Fibroblast of mammary gland (primary cell): ENCODE results near the gene CRACDL.
A peak's percentile ranks its signal among the peaks of the same experiment; 100 is the strongest.

Experiments used
- DNase-seq: peaks from one replicate; pipeline ENCODE4 v3.0.0-alpha.2; 2010; ENCODE audit warnings: low read depth
- H3K4me3 ChIP-seq: 2 replicates; pipeline ENCODE4 v1.5.1; 2011; ENCODE audit warnings: low read depth, mild to moderate bottlenecking, low read length, moderate library complexity; ENCODE audit not compliant: control insufficient read depth
- CTCF ChIP-seq: conservative IDR thresholded peaks from 2 replicates; pipeline ENCODE4 v1.5.1; 2011; ENCODE audit warnings: low read depth, low read length, inconsistent platforms; ENCODE audit not compliant: control insufficient read depth, insufficient read depth

Gene CRACDL

GRCh38 chr2:98750593-98751282 lies 185.3 kb downstream of the CRACDL start:
- no peak for TF ChIP-seq CTCF
- no peak overlapping the region for H3K4me3 ChIP-seq
- no peak for DNase-seq

- DNase-seq: peak; percentile 38
- no peak for TF ChIP-seq CTCF
- H3K4me3 ChIP-seq: no peak overlapping the region
These were observed 187.0 kb downstream of the CRACDL start for GRCh38 chr2:98749066-98749450.

- no peak for DNase-seq
These were observed 187.5 kb downstream of the CRACDL start for GRCh38 chr2:98748292-98749065.

GRCh38 chr2:98747888-98748287 lies 188.1 kb downstream of the CRACDL start:
- no peak overlapping the region for H3K4me3 ChIP-seq
- TF ChIP-seq CTCF: no peak
- DNase-seq: no peak

More at GRCh38 chr2:98748292-98749065, 187.5 kb downstream of the CRACDL start:
- no peak for TF ChIP-seq CTCF
- H3K4me3 ChIP-seq: no peak overlapping the region

- DNase-seq: no peak
- TF ChIP-seq CTCF: no peak
- no peak overlapping the region for H3K4me3 ChIP-seq
These were observed 189.6 kb downstream of the CRACDL start for GRCh38 chr2:98746426-98746825.

GRCh38 chr2:98744595-98744994 lies 191.4 kb downstream of the CRACDL start:
- no peak for DNase-seq
- H3K4me3 ChIP-seq: no peak overlapping the region
- no peak for TF ChIP-seq CTCF
